Activated B cell treated with CpG ODN at 0.5 μM for 24 hours (primary cell): ENCODE results near the gene EEFSEC. TPM values are rescaled to one million over a fixed set of nuclear protein-coding genes. Genes with fewer than 3 reads are reported as not detected.

ENCODE experiments used
- ATAC-seq: fragments of 200-7000 bp; cut with Tn5 transposase; one replicate; pipeline ENCODE4 v1.10.0; 2021; ENCODE audit warnings: low read depth, mild to moderate bottlenecking, moderate library complexity
- CTCF ChIA-PET: fragments of 350-600 bp; sonication (Branson Sonifier 250); formaldehyde crosslinking; loops from one replicate; lab custom pipeline; 2021; ENCODE audit warnings: antibody characterized with exemption; lab: Charles Lee
- POLR2A ChIA-PET: fragments of 350-600 bp; sonication (Branson Sonifier 250); formaldehyde crosslinking; loops from one replicate; lab custom pipeline; 2021; ENCODE audit warnings: antibody characterized with exemption; lab: Charles Lee
- DNase-seq: peaks from one replicate; pipeline ENCODE4 v3.0.0; 2022
- H3K27ac Mint-ChIP-seq: one replicate; pipeline ENCODE4 v1.8.0; 2020; ENCODE audit warnings: mixed read lengths
- H3K27me3 Mint-ChIP-seq: one replicate; pipeline ENCODE4 v1.8.0; 2021; ENCODE audit warnings: mixed read lengths
- H3K36me3 Mint-ChIP-seq: one replicate; pipeline ENCODE4 v1.8.0; 2021; ENCODE audit warnings: low read depth, mixed read lengths
- H3K4me1 Mint-ChIP-seq: one replicate; pipeline ENCODE4 v1.8.0; 2021; ENCODE audit warnings: mixed read lengths
- H3K4me3 Mint-ChIP-seq: one replicate; pipeline ENCODE4 v1.8.0; 2020; ENCODE audit warnings: mild to moderate bottlenecking, mixed read lengths
- H3K9me3 Mint-ChIP-seq: one replicate; pipeline ENCODE4 v1.8.0; 2020; ENCODE audit warnings: mixed read lengths
- intact Hi-C: fragments of 100-400 bp; cut with micrococcal nuclease; formaldehyde crosslinking; loops from one replicate; pipeline ENCODE4 v1.15.1; 2024
- total RNA-seq: library from RNA; stranded (reverse); gene quantifications from 2 replicates; pipeline ENCODE4 v1.2.3, GENCODE V29; 2022
- TF ChIP-seq, protein P1 (sequence below): fragments of 200-600 bp; IDR thresholded peaks from one replicate; pipeline ENCODE4 v1.8.0; 2022; ENCODE audit warnings: antibody characterized with exemption, mild to moderate bottlenecking

The EEFSEC gene
- total RNA-seq, 1 donor from 2014 or later = 20.0 TPM

DNA sequence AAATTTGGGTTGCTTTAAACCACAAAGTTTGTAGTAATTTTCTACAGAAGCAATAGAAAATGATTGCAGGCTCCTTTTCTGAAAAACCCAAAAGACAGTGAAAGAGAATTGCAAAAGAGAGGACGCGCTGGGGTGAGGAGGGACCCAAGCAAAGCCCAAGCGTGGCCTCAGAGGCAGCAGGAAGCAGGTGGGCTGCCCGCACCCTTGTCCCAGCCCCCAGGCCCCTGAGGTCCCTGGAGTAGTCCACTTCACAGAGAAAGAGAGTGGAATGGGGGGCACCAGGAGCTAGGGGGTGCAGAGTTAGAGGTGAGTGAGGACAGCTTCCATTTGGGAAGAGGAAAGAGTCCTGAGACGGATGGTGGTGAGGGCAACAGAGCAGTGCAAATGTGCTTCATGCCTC is 301.8 kb downstream of the EEFSEC start:
- POLR2A ChIA-PET = no interaction called here
- CTCF ChIA-PET = no interaction called here
- Mint-ChIP-seq H3K27ac (no peak overlapping the region), H3K9me3 (no peaks in the 10 kb centered on the region), H3K36me3 (no peaks in the 10 kb centered on the region), H3K4me3 (no peak overlapping the region), H3K27me3 (peaks cover 37% of the 10 kb centered on the region), H3K4me1 (no peaks in the 10 kb centered on the region)
- TF ChIP-seq, protein P1, sequence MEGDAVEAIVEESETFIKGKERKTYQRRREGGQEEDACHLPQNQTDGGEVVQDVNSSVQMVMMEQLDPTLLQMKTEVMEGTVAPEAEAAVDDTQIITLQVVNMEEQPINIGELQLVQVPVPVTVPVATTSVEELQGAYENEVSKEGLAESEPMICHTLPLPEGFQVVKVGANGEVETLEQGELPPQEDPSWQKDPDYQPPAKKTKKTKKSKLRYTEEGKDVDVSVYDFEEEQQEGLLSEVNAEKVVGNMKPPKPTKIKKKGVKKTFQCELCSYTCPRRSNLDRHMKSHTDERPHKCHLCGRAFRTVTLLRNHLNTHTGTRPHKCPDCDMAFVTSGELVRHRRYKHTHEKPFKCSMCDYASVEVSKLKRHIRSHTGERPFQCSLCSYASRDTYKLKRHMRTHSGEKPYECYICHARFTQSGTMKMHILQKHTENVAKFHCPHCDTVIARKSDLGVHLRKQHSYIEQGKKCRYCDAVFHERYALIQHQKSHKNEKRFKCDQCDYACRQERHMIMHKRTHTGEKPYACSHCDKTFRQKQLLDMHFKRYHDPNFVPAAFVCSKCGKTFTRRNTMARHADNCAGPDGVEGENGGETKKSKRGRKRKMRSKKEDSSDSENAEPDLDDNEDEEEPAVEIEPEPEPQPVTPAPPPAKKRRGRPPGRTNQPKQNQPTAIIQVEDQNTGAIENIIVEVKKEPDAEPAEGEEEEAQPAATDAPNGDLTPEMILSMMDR = no peak
- DNase-seq (no peak), ATAC-seq (no peak)
- intact Hi-C loops = no loop called here

DNA sequence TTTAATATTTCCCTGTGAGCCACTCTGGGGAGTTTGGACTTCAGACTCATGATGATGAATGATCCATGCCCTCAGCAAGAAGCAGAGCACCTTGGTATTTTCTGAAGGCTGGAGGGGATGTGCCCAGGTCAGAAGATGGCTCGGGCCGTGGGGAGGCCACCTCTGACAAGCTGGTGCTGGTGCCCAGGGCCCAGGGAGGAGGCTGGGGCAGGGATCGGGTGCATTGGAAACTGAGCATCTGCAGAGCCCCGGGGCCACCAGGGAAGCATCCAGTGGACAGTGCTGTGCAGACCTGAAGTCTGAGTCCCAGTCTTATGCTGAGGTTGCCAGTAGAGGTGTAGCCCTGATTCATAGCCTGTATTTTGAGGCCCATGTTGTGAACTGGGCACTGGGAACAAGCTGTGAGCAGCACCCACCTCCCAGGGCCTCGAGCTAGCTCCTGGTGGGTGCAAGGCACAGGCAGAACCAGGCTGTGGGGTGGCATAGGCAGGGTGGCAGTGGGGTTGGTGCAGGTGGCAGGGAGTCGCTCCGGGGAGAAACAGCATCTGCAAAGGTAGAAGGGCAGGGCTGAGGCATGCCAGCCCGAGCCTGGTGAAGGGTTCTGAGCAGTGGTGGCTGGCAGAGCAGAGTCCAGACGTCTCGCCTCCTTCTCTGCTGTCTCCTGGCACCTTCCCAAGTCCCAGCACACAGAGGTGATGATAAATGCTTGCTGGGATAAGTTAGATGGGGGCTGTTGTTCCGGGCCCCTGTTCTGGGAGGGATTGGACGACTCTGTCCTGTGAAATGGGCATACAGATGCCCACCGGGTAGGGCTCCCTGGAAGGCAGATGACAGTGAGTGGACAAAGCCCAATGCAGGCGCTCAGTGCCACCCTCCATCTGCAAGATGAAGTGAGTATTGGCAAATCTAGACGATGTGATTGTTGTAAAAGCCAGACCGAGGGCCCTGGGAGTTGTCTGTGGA is 302.8 kb downstream of the EEFSEC start:
- Mint-ChIP-seq H3K4me3 (no peak overlapping the region), H3K4me1 (no peaks in the 10 kb centered on the region), H3K9me3 (no peaks in the 10 kb centered on the region), H3K27me3 (peaks cover 33% of the 10 kb centered on the region), H3K27ac (no peak overlapping the region), H3K36me3 (no peaks in the 10 kb centered on the region)
- intact Hi-C loops = no loop called here
- ChIA-PET POLR2A (no interaction called here), CTCF (no interaction called here)
- DNase-seq (no peak), ATAC-seq (no peak)
- TF ChIP-seq, protein P1 = no peak

DNA sequence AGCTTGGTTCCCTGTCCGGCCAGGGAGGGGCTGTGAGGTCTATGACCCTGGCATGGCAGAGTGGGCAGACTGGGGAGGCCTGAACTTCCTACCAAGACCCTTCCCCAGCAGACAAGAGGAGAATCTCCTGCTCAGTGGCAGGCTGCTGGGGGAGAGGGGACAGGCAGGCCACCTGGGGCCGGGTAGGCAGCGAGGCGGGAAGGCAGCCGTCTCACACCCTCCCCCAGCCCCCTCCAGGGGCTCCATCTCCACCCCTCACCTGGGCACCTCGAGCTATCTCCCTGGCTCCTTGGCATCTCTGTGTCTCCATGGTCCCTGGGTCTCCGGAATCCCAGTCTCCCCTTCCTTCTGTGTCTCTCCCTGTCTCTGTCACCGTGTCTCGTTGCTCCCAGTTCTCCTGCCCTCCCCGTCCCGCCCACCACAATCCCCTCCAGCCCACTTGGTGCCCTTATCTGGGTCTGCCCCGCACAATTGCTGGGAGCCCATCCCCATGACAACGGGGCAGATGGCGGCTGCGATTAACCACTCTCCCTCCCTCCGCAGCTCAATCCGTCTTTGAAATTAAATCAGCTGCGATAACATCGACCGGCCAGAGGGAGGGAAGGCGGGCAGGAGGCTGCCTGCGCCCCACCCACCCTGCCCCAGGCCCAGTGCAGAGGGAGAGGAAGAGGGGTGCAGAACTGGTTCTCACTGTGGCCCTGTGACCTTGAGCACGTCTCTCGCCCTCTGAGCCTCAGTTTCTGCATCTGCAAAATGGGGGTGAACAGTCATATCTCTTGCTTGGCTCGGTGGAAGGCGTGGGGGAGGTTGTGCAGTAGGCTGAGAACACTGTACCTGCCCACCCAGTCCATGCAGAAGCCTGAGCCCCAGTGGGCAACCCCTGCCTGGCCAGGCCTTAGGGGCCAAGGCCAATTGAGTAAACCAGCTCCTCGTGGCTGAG is 303.8 kb downstream of the EEFSEC start:
- DNase-seq (no peak), ATAC-seq (no peak)
- H3K4me1 Mint-ChIP-seq = no peaks in the 10 kb centered on the region
- no peaks in the 10 kb centered on the region for H3K36me3 Mint-ChIP-seq
- POLR2A ChIA-PET = no interaction called here
- CTCF ChIA-PET = no interaction called here
- no peak overlapping the region for H3K27ac Mint-ChIP-seq
- intact Hi-C loops = no loop called here
- no peaks in the 10 kb centered on the region for H3K9me3 Mint-ChIP-seq
- H3K4me3 Mint-ChIP-seq = no peak overlapping the region
- TF ChIP-seq, protein P1 = no peak
- peaks cover 27% of the 10 kb centered on the region for H3K27me3 Mint-ChIP-seq

DNA sequence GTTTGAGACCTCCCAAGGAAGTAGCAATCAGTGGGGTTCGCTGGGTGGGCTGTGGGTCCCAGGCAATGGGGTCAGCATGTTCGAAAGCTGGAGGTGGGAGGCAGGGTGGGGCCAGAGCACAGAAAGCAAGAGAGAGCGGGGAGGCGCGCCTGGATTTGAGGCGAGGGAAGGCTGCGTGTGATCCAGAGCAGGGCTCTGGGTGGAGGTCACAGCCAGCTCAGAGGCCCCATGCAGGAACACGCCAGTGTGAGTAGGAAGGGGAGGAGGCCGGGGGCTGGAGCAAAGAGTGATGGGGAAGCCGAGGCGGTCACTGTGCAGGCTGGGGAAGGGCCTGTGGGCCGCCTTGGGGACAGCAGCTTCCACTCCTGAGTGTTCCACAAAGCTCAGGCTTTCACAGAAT is 304.7 kb downstream of the EEFSEC start:
- H3K4me3 Mint-ChIP-seq = no peak overlapping the region
- ATAC-seq (no peak), DNase-seq (no peak)
- no peaks in the 10 kb centered on the region for H3K36me3 Mint-ChIP-seq
- peaks cover 26% of the 10 kb centered on the region for H3K27me3 Mint-ChIP-seq
- TF ChIP-seq, protein P1 = no peak
- intact Hi-C loops = no loop called here
- no peaks in the 10 kb centered on the region for H3K9me3 Mint-ChIP-seq
- H3K4me1 Mint-ChIP-seq = no peaks in the 10 kb centered on the region
- ChIA-PET POLR2A (no interaction called here), CTCF (no interaction called here)
- H3K27ac Mint-ChIP-seq = no peak overlapping the region

Other genes starting within 250 kb of the EEFSEC start
- 0.16 and 0.20 TPM in 2 replicates for gene KBTBD12, start 238.2 kb upstream of the EEFSEC start, total RNA-seq
- gene SEC61A1, start 101.0 kb upstream of the EEFSEC start, total RNA-seq = 83.2 and 84.0 TPM in 2 replicates
- 44.8 and 46.6 TPM in 2 replicates for gene RUVBL1, start 29.7 kb upstream of the EEFSEC start, total RNA-seq